ENCODE measurements around the gene C10orf53.

DNA sequence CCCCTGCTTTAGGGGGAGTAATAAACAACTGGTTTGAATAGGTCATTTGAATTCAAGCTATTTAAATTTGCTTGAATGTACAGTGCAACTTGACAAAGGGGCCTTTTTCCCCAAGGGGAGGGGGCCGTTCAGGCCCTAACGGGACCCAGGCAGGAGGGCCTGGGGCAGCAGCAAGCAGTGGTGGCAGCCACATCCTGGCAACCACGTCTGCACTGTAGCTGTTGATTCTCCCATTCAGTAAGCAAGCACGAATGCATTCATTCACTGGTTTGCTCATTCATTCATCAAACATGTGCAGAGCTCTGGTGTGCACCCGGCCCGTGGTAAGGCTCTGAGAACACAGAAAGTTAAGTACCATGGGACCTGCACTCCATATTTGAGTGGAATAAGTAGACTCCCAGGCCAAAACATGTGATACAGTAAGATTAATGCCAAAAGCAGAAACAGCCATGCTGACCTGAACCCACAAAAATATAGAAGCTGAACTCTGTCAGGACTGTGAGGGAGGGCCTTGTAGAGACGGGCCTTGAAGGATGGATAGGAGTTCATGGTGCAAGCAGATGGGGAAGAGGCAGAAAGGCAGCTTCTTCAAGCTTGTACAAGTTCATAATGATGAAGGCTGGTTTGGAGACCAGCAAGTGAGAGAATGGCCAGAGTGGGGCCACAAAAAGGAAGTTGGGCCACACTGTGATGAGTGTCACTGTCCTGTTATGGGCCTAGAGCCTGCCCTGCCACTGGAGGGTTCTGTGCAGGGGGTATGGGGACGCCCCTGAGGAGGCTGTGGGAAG, 29.3 kb upstream of the C10orf53 start:
- TF ChIP-seq, protein P1, sequence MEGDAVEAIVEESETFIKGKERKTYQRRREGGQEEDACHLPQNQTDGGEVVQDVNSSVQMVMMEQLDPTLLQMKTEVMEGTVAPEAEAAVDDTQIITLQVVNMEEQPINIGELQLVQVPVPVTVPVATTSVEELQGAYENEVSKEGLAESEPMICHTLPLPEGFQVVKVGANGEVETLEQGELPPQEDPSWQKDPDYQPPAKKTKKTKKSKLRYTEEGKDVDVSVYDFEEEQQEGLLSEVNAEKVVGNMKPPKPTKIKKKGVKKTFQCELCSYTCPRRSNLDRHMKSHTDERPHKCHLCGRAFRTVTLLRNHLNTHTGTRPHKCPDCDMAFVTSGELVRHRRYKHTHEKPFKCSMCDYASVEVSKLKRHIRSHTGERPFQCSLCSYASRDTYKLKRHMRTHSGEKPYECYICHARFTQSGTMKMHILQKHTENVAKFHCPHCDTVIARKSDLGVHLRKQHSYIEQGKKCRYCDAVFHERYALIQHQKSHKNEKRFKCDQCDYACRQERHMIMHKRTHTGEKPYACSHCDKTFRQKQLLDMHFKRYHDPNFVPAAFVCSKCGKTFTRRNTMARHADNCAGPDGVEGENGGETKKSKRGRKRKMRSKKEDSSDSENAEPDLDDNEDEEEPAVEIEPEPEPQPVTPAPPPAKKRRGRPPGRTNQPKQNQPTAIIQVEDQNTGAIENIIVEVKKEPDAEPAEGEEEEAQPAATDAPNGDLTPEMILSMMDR (IDR thresholded peaks at IDR 0.05), result no peak
- TF ChIP-seq POLR2AphosphoS5 (IDR thresholded peaks at IDR 0.05), result no peak

Measured in suprapubic skin (tissue), 3 donors.